HG02610 (cell line): ENCODE measurements around the gene XRN1.
"Not testable (repeated sequence)": the region's sequence is repeated elsewhere in the genome, so short reads cannot be mapped to it uniquely, and the experiment has no call there.

Experiments used
- ATAC-seq: cut with Tn5 transposase; IDR thresholded peaks from one replicate; pipeline ENCODE4 v1.9.1; 2021; ENCODE audit warnings: mild to moderate bottlenecking, moderate library complexity; ENCODE audit not compliant: unreplicated experiment

The XRN1 gene

DNA sequence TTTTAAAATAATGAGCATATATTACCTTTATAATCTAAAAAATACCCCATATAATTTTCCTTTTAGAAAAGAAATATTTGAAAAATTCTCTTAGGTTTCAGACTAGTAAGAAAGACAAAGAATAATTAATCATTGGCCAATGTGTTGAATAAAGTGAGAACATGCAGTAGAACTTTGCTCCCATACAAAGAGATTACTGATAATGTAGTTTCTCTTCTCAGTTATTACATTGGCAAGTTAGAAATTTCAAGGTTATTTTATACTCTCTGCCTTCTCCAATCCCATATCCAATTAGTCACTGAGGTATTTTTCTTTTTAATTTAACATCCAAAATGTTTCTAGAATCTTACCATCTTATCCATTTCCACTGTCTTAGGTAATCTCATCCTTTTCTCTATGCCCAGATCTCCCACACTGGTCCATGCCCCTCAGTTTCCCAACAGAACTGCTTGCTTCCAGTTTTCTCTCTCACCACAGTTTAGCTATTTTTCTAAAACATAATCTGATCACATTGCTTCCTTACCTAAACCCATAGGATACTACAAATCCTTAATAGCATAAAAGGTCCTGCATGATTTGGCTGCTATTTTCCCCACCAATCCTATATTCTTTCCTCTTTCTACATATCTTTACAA is 10.8 kb downstream of the XRN1 start:
- no peak for ATAC-seq

GRCh38 chr3:142434503-142434902 is 13.3 kb downstream of the XRN1 start:
- ATAC-seq, result no peak

DNA sequence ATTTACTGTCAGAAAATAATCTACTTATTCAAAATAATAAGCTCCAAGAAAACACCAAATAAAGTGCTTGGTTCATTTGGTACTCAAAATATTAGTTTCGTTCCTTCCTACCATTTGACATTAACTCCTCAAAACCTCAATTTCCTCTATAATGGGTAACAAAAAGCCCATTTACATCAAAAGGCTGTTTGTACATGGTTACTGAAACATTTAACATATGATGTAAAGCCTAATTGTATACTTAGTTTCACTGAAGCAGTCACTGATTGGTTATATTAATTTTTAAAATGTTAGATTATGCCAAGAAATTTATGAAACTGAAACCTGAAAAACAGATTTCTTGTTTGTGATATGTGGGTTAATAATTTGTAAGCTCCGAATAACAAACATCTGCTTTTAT is 14.7 kb downstream of the XRN1 start:
- ATAC-seq, result no peak

GRCh38 chr3:142429582-142429981 is 18.3 kb downstream of the XRN1 start:
- no peak for ATAC-seq

- no peak for ATAC-seq
These were observed 23.1 kb downstream of the XRN1 start for GRCh38 chr3:142424754-142425153.

DNA sequence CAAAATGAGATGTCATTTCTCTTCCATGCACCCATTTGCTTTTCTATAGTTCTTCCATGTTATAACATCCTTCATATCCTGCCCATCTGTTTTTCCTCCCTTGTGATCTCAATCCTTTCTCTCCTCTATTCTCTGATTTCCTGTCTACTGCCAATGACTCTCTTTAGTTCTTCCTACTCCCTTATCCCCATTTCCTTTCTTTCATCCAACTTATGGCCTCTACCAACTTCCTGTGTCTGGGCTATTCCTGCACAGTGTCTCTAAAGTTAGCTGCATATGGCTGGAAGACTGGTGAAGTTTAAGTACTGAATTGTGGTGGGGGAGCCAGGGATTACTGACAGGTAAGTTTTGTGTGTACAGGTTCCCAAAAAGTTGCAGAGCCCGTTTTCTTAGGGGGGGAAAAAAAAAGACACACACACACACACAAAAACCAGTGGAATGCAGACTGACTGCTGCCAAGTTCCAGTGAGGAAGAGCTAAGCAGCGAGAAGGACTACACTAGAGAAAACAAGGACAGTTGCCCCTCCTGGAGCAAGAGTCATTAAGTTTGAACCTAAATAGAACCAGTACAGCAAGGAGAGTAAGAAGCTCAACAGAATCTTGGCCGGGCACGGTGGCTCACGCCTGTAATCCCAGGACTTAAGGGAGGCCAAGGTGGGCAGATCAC is 28.8 kb downstream of the XRN1 start:
- no peak for ATAC-seq

- ATAC-seq, result no peak
These were observed 30.5 kb downstream of the XRN1 start for GRCh38 chr3:142417302-142417701.

GRCh38 chr3:142400537-142400936 is 47.3 kb downstream of the XRN1 start:
- ATAC-seq, result not testable (repeated sequence)

GRCh38 chr3:142394921-142395622 is 52.8 kb downstream of the XRN1 start:
- no peak for ATAC-seq

DNA sequence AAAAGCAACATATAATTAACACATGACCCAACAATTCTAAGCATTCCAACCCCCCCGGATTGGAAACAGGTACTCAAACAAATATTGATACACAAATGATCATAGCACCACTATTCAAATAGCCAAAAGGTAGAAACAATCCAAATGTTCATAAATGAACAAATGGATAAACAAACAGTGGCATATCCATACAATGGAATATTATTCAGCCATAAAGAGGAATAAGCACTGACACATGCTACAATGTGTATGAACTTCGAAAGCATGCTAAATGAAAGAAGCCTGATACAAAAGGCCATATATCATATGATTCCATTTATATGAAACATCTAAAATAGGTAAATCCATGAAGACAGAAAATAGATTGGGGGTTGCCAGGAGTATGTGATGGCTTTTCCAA is 62.8 kb downstream of the XRN1 start:
- ATAC-seq, result no peak

DNA sequence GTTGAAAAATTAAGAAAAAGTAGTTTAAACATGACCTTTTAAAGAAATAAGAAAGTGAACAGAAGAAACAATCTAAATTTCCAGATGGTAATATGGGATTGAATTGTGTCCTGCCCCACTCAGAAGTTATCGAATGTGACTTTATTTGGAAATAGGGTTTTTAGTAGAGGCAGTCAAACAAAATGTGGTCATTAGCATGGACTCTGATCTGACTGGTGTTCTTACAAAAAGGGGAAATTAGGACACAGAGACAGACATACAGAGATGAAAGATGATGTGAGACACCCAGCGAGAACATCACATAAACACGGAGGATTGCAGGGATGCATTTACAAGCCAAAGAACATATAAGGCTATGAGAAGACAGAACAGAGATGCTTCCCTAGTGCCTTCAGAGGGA is 73.2 kb downstream of the XRN1 start:
- ATAC-seq, result no peak

GRCh38 chr3:142369576-142369975 is 78.3 kb downstream of the XRN1 start:
- not testable (repeated sequence) for ATAC-seq

GRCh38 chr3:142366434-142366833 is 81.4 kb downstream of the XRN1 start:
- no peak for ATAC-seq

GRCh38 chr3:142363936-142364467 is 83.8 kb downstream of the XRN1 start:
- ATAC-seq, result no peak

- ATAC-seq, result not testable (repeated sequence)
These were observed 84.4 kb downstream of the XRN1 start for GRCh38 chr3:142363433-142363832.

DNA sequence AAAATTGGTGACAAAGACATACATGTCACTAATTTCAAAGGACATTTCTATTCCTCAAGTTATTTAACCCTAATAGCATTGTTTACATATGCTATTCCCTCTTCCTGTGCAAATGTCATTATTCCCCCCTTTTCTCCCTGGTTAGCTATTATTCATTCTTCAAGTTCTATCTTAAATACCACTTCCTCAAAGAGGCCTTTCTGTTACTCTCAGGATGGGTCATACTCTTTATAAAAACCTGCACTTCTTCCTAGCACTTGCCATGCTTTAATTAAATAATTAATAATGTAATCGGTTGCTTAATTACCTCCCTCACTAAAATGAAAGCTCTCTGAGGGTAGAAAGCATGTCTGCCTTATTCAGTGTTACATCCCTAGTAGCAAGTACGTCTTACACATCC is 88.5 kb downstream of the XRN1 start:
- ATAC-seq, result no peak

- ATAC-seq, result peak; percentile 56
These were observed 91.0 kb downstream of the XRN1 start for GRCh38 chr3:142356818-142357217.

DNA sequence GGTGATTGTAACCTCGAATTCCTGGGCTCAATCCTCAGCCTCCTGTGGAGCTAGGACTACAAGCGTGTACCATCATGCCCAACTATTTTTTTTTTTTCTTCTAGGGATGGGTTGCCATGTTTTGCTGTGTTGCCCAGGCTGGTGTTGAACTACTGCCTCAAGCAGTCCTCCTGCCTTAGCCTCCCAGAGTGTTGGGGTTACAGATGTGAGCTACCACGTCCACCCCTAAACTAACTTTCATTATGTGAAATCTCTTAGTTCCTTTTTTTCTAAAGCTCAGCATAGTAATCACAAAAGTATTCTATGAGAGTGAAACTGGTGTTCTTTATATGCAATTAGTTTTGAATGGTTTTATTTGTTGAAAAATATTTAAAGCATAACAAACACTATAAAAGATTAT is 92.1 kb downstream of the XRN1 start:
- ATAC-seq, result peak; percentile 42

DNA sequence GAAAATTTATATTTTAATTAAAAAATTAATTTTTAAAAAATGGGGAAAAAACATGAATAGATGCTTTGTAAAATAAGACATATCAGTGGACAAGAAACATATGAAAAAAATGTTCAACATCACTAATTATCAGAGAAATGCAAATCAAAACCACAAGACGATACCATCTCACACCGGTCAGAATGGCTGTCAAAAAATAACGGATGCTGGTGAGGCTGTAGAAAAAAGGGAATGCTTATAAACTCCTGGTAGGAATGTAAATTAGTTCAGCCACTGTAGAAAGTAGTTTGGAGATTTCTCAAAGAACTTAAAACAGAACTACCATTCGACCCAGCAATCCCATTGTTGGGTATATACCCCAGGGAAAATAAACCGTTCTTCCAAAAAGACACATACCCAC is 93.8 kb downstream of the XRN1 start:
- no peak for ATAC-seq

- no peak for ATAC-seq
These were observed 94.3 kb downstream of the XRN1 start for GRCh38 chr3:142353571-142353970.

DNA sequence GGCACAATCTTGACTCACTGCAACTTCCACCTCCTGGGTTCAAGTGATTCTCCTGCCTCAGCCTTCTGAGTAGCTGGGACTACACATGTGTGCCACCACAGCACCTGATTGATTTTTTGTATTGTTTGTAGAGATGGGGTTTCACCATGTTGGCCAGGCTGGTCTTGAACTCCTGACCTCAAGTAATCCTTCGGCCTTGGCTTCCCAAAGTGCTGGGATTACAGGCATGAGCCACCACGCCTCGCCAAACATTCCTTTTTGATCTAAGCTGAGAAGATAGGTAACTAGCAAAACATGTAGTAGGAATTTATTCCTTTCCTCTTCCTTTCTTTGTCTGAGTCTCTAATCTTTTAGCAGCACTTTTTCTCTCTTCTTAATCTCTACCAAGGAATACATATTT is 95.1 kb downstream of the XRN1 start:
- not testable (repeated sequence) for ATAC-seq

- no peak for ATAC-seq
These were observed 99.4 kb downstream of the XRN1 start for GRCh38 chr3:142348460-142348859.
